HG02970 (cell line): ENCODE results near the gene MACO1.
A peak's percentile ranks its signal among the peaks of the same experiment; 100 is the strongest.

Source experiments
- ATAC-seq: cut with Tn5 transposase; IDR thresholded peaks from one replicate; pipeline ENCODE4 v1.9.1; 2021; ENCODE audit warnings: mild to moderate bottlenecking, moderate library complexity, moderate number of reproducible peaks; ENCODE audit not compliant: unreplicated experiment, low FRiP score

MACO1 gene

DNA sequence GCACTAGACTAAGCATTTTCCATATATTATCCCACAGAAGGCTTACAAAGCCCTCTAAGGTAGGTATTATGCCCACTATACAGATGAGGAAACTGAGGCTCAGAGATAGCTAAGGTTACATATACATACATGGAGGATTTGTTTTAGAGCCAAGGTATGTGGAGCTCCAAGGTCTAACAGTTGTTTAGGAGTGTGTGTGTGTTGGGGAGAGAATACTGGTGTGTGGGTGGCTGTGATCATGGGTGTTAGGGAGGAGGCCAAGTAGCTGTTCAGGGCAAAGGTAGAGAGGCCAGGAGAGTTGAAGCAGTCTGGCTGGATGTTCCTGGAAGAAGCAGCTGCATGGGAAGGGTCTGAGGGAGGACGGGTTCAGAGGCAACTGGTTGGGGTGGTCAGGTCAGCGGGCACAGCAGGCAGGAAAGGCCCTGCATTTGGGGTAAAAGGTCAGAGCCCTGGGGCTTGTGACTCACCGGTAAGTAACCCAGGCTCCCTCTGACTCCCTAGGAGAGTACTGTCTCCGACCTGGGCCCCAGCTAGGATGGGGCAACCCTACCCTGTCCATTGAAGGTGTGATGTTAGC is 107.6 kb downstream of the MACO1 start:
- ATAC-seq, result no peak

- ATAC-seq, result no peak
These were observed 110.1 kb downstream of the MACO1 start for GRCh38 chr1:25540750-25541342.

- ATAC-seq, result no peak
These were observed 110.7 kb downstream of the MACO1 start for GRCh38 chr1:25541425-25541824.

GRCh38 chr1:25541889-25542658 is 111.4 kb downstream of the MACO1 start:
- ATAC-seq, result no peak

DNA sequence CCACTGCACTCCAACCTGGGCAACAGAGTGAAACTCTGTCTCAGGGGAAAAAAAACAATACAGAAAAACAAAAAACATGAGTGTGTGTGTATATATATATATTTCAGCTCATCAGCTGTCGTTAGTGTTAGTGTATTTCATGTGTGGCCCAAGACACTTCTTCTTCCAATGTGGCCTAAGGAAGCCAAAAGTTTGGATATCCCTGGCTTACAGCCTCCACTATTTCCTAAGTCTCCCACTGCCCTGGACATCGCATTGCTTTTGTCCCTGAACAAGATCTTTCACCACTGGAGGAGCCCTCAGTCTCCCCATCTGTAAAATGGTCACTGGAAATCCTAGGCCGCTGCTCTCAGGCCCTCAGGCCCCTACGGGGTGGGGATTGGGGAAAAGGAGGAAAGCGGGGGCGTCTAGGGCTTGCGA is 112.3 kb downstream of the MACO1 start:
- ATAC-seq, result no peak

- ATAC-seq, result peak; percentile 71
These were observed 112.9 kb downstream of the MACO1 start, which contains the start of gene LDLRAP1 for GRCh38 chr1:25543425-25544242. LDLRAP1 (plus strand) TSS chr1:25543606; CDS start chr1:25543699, 93 bp downstream.

GRCh38 chr1:25544243-25544764 is 113.6 kb downstream of the MACO1 start:
- no peak for ATAC-seq

- ATAC-seq, result no peak
These were observed 114.1 kb downstream of the MACO1 start for GRCh38 chr1:25544819-25545218.

DNA sequence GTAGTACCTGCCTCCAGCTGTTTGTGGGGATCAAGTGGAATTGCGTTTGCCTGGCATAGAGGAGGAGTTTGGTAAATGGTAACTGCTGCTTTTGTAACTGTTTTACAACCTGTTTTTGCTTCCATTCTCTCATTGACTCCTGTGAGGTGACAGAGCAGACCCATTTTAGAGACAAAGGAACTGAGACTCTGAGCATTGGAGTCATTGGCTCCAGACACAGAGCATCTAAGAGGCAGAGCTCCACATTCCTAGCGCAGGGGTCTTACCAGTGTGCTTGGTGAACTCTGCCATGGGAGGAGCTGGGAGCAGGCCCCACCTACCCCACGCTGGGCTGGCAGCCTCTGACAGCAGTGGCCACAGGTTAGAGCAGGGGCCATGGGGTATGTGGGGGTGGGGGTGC is 115.1 kb downstream of the MACO1 start:
- ATAC-seq, result no peak

- no peak for ATAC-seq
These were observed 115.5 kb downstream of the MACO1 start for GRCh38 chr1:25546193-25546592.

- ATAC-seq, result no peak
These were observed 117.9 kb downstream of the MACO1 start for GRCh38 chr1:25548601-25549000.

DNA sequence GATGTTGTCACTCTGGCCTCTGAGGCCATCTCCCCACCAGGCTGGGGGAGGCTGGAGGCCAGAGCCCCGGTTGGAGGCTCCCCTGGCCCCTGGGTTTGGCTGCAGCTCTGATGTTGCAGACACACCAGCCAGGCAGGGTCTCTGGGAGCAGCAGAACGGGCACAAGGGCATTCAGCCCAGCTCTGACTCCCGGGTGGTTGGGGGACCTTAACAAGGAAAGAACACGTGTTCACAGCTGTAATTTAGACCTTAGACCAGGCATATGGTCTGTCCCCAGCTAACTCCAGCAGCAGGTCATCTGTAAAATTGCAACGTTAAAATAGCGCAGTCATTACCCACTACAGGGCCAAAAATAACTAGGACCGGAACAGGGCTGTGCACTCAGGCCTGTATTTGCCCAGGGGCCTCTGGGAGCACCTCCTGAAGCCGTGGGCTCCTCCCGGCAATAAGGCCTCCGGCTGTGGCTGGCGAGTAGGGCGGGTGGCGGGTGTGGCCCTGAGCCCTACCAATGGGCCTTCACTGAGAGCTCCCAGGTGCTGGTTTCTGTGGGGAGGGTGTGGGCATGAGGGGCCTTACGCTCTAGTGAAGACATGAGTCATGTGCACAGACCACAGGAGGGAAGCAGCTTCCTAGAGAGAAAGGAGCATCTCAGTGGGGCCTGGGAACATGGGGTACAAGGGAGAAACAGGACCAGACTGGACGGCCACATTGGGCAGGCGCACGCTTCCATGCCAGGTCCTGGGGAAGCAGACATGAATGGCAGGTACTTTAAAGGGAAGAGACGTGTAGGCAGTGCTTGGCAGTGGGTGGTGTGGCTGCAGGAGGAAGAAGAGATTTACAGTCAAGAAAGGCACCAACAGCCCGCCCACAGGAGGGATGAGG is 118.8 kb downstream of the MACO1 start:
- ATAC-seq, result peak; percentile 78
